Activated CD8-positive, alpha-beta T cell treated with anti-CD3 and anti-CD28 coated beads, Interleukin-2, amount 10 ng/mL, durations not matched to agents 7 days and 5 days (primary cell): ENCODE measurements around the gene CLCN4. TPM values are rescaled to one million over a fixed set of nuclear protein-coding genes. Genes with fewer than 3 reads are reported as not detected.

Experiments
- ATAC-seq: fragments of 150-1000 bp; cut with Tn5 transposase; one replicate; pipeline ENCODE4 v1.10.0; 2021; ENCODE audit warnings: moderate library complexity
- CTCF ChIA-PET: fragments of 350-600 bp; sonication (Branson Sonifier 250); formaldehyde crosslinking; loops from one replicate; lab custom pipeline; 2021; ENCODE audit warnings: antibody characterized with exemption; lab: Charles Lee
- POLR2A ChIA-PET: fragments of 350-600 bp; sonication (Branson Sonifier 250); formaldehyde crosslinking; loops from one replicate; lab custom pipeline; 2021; ENCODE audit warnings: antibody characterized with exemption; lab: Charles Lee
- DNase-seq: peaks from one replicate; pipeline ENCODE4 v3.0.0-alpha.2; 2020
- H3K27ac Mint-ChIP-seq: one replicate; pipeline ENCODE4 v1.8.0; 2021; ENCODE audit warnings: mild to moderate bottlenecking, mixed read lengths
- H3K27me3 Mint-ChIP-seq: one replicate; pipeline ENCODE4 v1.8.0; 2021; ENCODE audit warnings: low read depth, mixed read lengths
- H3K36me3 Mint-ChIP-seq: one replicate; pipeline ENCODE4 v1.8.0; 2021; ENCODE audit warnings: low read depth, mixed read lengths
- H3K4me1 Mint-ChIP-seq: one replicate; pipeline ENCODE4 v1.8.0; 2021; ENCODE audit warnings: low read depth, mixed read lengths
- H3K4me3 Mint-ChIP-seq: one replicate; pipeline ENCODE4 v1.8.0; 2021; ENCODE audit warnings: mild to moderate bottlenecking, mixed read lengths
- H3K9me3 Mint-ChIP-seq: one replicate; pipeline ENCODE4 v1.8.0; 2022; ENCODE audit warnings: mixed read lengths; ENCODE audit not compliant: insufficient read depth
- total RNA-seq, 2 experiments: library from RNA; stranded (reverse); gene quantifications; one replicate each; pipeline ENCODE4 v1.2.3, GENCODE V29; 2021

Gene CLCN4
- total RNA-seq, 2 experiments from 2014 or later: not detected

DNA sequence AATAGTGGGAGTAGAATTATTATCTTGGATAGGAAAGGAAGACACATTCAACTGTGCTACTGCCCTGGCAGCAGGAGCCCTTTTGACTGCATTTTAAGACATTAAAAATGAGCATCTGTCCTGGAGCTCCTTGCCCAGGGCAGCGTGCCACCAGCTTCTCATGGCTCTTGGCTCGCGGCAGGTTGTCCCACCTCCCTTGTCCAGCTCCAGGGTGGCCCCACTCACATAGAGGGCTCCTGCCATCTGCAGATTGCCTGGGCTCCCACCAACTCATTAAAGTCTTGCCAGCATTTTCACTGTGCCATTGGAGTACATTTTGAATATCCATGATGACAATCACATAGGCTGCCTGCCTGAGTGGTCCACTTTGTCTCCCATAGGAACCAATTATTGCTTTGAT is 27.0 kb downstream of the CLCN4 start:
- ChIA-PET POLR2A (no interaction called here), CTCF (no interaction called here)
- Mint-ChIP-seq H3K4me1 (no peaks in the 10 kb centered on the region), H3K9me3 (no peaks in the 10 kb centered on the region), H3K27me3 (peaks cover 11% of the 10 kb centered on the region), H3K36me3 (no peaks in the 10 kb centered on the region), H3K27ac (no peak overlapping the region), H3K4me3 (no peak overlapping the region)
- no peak for DNase-seq
- ATAC-seq: no peak

- POLR2A ChIA-PET: no interaction called here
- H3K4me1 Mint-ChIP-seq: no peaks in the 10 kb centered on the region
Observed at GRCh38 chrX:10184411-10184810, 27.6 kb downstream of the CLCN4 start.

GRCh38 chrX:10186355-10186754 is 29.6 kb downstream of the CLCN4 start:
- Mint-ChIP-seq H3K27me3 (peaks cover 8% of the 10 kb centered on the region), H3K36me3 (no peaks in the 10 kb centered on the region), H3K4me1 (no peaks in the 10 kb centered on the region), H3K27ac (no peak overlapping the region), H3K4me3 (no peak overlapping the region), H3K9me3 (no peaks in the 10 kb centered on the region)
- ATAC-seq (no peak), DNase-seq (no peak)
- POLR2A ChIA-PET: no interaction called here
- CTCF ChIA-PET: no interaction called here

More at GRCh38 chrX:10184411-10184810, 27.6 kb downstream of the CLCN4 start:
- DNase-seq (no peak), ATAC-seq (no peak)
- H3K9me3 Mint-ChIP-seq: no peaks in the 10 kb centered on the region
- H3K36me3 Mint-ChIP-seq: no peaks in the 10 kb centered on the region
- CTCF ChIA-PET: no interaction called here
- peaks cover 11% of the 10 kb centered on the region for H3K27me3 Mint-ChIP-seq
- H3K27ac Mint-ChIP-seq: no peak overlapping the region
- H3K4me3 Mint-ChIP-seq: no peak overlapping the region

DNA sequence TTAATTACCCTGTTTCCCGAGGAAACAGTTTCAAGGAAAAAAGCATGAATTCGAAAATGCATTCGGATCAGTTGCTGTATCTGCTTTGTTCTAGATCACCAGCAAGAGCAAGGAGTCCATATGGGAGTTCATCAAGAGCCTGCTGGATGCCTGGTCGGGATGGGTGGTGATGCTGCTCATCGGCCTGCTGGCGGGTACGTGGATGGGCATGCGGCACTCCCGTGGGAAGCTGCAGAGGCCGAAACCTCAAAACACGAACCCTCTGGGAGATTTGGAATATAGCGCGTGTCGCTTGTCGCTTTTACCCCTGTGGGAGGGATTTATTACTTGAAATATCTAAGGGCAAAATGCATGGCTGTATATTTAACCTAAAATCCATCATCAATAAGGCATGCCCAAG is 30.6 kb downstream of the CLCN4 start:
- peaks cover 8% of the 10 kb centered on the region for H3K27me3 Mint-ChIP-seq
- no peaks in the 10 kb centered on the region for H3K4me1 Mint-ChIP-seq
- no peak for DNase-seq
- no peak overlapping the region for H3K4me3 Mint-ChIP-seq
- H3K36me3 Mint-ChIP-seq: no peaks in the 10 kb centered on the region
- no peak for ATAC-seq
- no peaks in the 10 kb centered on the region for H3K9me3 Mint-ChIP-seq
- ChIA-PET POLR2A (no interaction called here), CTCF (interaction anchor here (1.5 kb wide), 1 partner anchor 428 kb away, joined by 3 read pairs; no protein-coding TSS in a partner anchor)
- H3K27ac Mint-ChIP-seq: no peak overlapping the region

DNA sequence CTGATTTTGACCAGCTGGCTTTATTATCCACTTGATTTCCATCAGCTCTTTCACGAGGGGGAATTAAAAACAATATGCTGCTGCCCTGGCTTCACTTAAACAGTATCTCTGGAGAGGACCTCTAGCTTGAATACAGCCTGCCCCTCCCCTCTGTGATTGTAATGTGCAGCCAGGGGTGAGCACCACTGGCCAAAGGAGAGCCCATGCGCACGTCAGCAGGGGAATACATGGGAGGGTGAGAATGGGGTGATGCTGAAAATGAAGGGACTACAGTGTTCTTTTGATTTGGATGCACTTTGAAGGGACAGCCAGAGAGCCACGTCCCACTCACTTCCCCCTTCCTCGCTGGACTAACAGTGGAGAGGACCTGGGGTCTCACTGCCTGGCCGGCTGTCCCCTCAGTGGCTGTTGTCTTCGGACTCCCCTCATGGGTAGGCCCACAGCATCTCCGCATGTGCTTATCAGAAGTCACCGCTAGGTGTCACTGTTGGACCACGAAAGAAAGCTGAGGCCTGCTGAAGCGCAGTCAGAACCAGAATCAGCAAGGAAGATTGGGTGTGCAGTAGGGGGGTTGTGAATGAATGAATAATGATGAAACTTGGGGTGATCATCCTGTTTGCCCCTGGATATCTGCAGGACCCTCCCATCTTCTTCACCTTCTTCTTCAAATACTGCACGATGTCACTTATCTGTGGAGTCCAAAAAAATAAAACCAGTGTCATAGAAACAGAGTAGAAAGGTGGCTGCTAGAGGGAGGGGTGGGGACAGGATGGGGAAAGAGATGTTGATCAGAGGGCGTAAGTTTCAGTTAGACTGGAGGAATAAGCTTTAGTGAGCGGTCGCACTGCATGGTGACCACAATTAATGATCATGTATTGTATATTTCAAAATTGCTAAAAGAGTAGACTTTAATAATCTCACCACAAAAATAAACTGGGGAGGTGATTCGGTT is 32.8 kb downstream of the CLCN4 start:
- Mint-ChIP-seq H3K9me3 (no peaks in the 10 kb centered on the region), H3K27me3 (peaks cover 9% of the 10 kb centered on the region), H3K4me1 (no peaks in the 10 kb centered on the region), H3K4me3 (no peak overlapping the region), H3K36me3 (no peaks in the 10 kb centered on the region), H3K27ac (no peak overlapping the region)
- ATAC-seq (peak; percentile 49), DNase-seq (peak; percentile 74)
- ChIA-PET POLR2A (no interaction called here), CTCF (interaction anchor here (0.8 to 2.5 kb wide), 33 partner anchors 9 to 947 kb away, joined by 3 to 26 read pairs (median 3); no protein-coding TSS in a partner anchor)

DNA sequence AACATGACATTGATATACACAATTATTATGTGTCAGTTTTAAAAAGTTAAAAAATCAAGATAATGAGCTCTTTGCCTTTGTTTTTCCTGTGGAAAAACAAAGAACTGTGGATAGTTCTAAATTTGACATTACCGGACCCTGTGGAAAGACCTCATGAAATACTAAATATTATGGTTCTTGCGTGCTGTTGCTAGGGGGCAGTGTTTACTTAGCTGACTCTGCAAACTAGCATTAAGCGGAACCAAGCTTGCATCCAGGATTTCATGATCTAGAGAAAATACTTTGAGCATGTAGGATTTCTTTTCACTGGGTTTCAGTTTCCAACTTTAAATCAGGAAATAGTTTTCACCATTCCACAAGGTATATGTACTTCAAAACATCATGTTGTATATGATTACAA is 33.6 kb downstream of the CLCN4 start:
- Mint-ChIP-seq H3K36me3 (no peaks in the 10 kb centered on the region), H3K4me3 (no peak overlapping the region), H3K9me3 (no peaks in the 10 kb centered on the region), H3K4me1 (no peaks in the 10 kb centered on the region), H3K27me3 (peaks cover 9% of the 10 kb centered on the region), H3K27ac (no peak overlapping the region)
- CTCF ChIA-PET: interaction anchor here (0.8 to 2.5 kb wide), 32 partner anchors 8 to 947 kb away, joined by 3 to 26 read pairs (median 3); no protein-coding TSS in a partner anchor
- POLR2A ChIA-PET: no interaction called here
- ATAC-seq: no peak
- DNase-seq: peak; percentile 24

- Mint-ChIP-seq H3K4me1 (no peaks in the 10 kb centered on the region), H3K27ac (no peak overlapping the region), H3K4me3 (no peak overlapping the region), H3K36me3 (no peaks in the 10 kb centered on the region), H3K27me3 (peaks cover 5% of the 10 kb centered on the region), H3K9me3 (no peaks in the 10 kb centered on the region)
- no peak for ATAC-seq
- ChIA-PET CTCF (no interaction called here), POLR2A (no interaction called here)
- no peak for DNase-seq
Observed at GRCh38 chrX:10193587-10193986, 36.8 kb downstream of the CLCN4 start.

- Mint-ChIP-seq H3K27me3 (peaks cover 9% of the 10 kb centered on the region), H3K9me3 (no peaks in the 10 kb centered on the region), H3K36me3 (no peaks in the 10 kb centered on the region), H3K4me3 (no peak overlapping the region), H3K27ac (no peak overlapping the region), H3K4me1 (peaks cover 5% of the 10 kb centered on the region)
- DNase-seq (no peak), ATAC-seq (no peak)
- ChIA-PET POLR2A (no interaction called here), CTCF (no interaction called here)
Observed at GRCh38 chrX:10195425-10195824, 38.6 kb downstream of the CLCN4 start.

DNA sequence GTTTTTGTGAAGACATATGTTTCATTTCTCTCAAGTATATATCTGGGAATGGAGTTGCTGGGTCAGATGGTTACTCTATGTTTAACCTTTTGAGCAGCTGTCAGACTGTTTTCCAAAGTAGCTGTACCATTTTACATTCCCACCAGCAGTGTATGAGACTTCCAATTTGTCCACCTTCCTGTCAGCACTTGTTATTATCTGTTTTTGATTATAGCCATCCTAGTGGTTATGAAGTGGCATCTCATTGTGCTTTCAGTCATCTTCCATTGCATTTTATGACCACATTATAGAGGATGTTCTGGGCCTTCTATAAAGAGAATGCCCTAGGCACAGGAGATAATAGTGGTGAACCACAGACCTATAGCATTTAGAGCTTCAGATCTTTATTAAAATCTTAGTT is 39.2 kb downstream of the CLCN4 start:
- H3K27ac Mint-ChIP-seq: no peak overlapping the region
- peaks cover 9% of the 10 kb centered on the region for H3K27me3 Mint-ChIP-seq
- H3K4me1 Mint-ChIP-seq: peaks cover 5% of the 10 kb centered on the region
- H3K36me3 Mint-ChIP-seq: no peaks in the 10 kb centered on the region
- H3K4me3 Mint-ChIP-seq: no peak overlapping the region
- ChIA-PET POLR2A (no interaction called here), CTCF (no interaction called here)
- DNase-seq (no peak), ATAC-seq (no peak)
- H3K9me3 Mint-ChIP-seq: no peaks in the 10 kb centered on the region

GRCh38 chrX:10197279-10198210 is 40.8 kb downstream of the CLCN4 start:
- ChIA-PET CTCF (no interaction called here), POLR2A (no interaction called here)
- peaks cover 9% of the 10 kb centered on the region for H3K27me3 Mint-ChIP-seq
- H3K27ac Mint-ChIP-seq: no peak overlapping the region
- no peak for ATAC-seq
- peaks cover 5% of the 10 kb centered on the region for H3K4me1 Mint-ChIP-seq
- H3K4me3 Mint-ChIP-seq: no peak overlapping the region
- no peaks in the 10 kb centered on the region for H3K9me3 Mint-ChIP-seq
- DNase-seq: no peak
- H3K36me3 Mint-ChIP-seq: no peaks in the 10 kb centered on the region

GRCh38 chrX:10198254-10198653 is 41.5 kb downstream of the CLCN4 start:
- no peaks in the 10 kb centered on the region for H3K9me3 Mint-ChIP-seq
- CTCF ChIA-PET: interaction anchor here (1.6 kb wide), 1 partner anchor 8 kb away, joined by 8 read pairs; no protein-coding TSS in a partner anchor
- peaks cover 5% of the 10 kb centered on the region for H3K4me1 Mint-ChIP-seq
- no peak for DNase-seq
- H3K27ac Mint-ChIP-seq: no peak overlapping the region
- no peak for ATAC-seq
- POLR2A ChIA-PET: no interaction called here
- H3K4me3 Mint-ChIP-seq: no peak overlapping the region
- no peaks in the 10 kb centered on the region for H3K36me3 Mint-ChIP-seq
- peaks cover 5% of the 10 kb centered on the region for H3K27me3 Mint-ChIP-seq
